Common myeloid progenitor, CD34-positive (primary cell): ENCODE results near the gene TNFAIP8L3.

ENCODE experiments used
- CTCF ChIA-PET: fragments of 350-600 bp; sonication (Branson Sonifier 250); formaldehyde crosslinking; loops from one replicate; lab custom pipeline; 2021; ENCODE audit warnings: antibody characterized with exemption; lab: Charles Lee
- POLR2A ChIA-PET: fragments of 350-600 bp; sonication (Branson Sonifier 250); formaldehyde crosslinking; loops from one replicate; lab custom pipeline; 2021; ENCODE audit warnings: antibody characterized with exemption; lab: Charles Lee
- DNase-seq, 3 donors: peaks; one replicate each; pipeline versions ENCODE4 v3.0.0 to v3.0.0-alpha.2; 2013
- H3K27ac ChIP-seq, 2 experiments: 1 replicate in 1 of 2; 2 replicates in 1 of 2; pipeline ENCODE4 v1.7.0; 2013; ENCODE audit warnings: inconsistent platforms in 2 of 2, low read length in 2 of 2, mild to moderate bottlenecking in 2 of 2, low read depth in 1 of 2, moderate library complexity in 1 of 2; ENCODE audit not compliant: severe bottlenecking in 2 of 2, insufficient read depth in 1 of 2, poor library complexity in 1 of 2
- H3K27me3 ChIP-seq, 5 experiments: replicated peaks in 2 of 5; 1 replicate in 3 of 5; 2 replicates in 2 of 5; pipeline versions ENCODE4 v1.6.1 to v1.7.0; 2013; ENCODE audit warnings: low read length in 4 of 5, mild to moderate bottlenecking in 2 of 5, moderate library complexity in 2 of 5, inconsistent platforms in 1 of 5; ENCODE audit not compliant: insufficient read depth in 5 of 5, control insufficient read depth in 4 of 5
- H3K36me3 ChIP-seq, 4 experiments: 1 replicate in 2 of 4; 2 replicates in 2 of 4; pipeline versions ENCODE4 v1.6.1 to v1.7.0; 2013; ENCODE audit warnings: low read length in 3 of 4, control low read depth in 1 of 4, mild to moderate bottlenecking in 1 of 4; ENCODE audit not compliant: control insufficient read depth in 4 of 4, insufficient read depth in 4 of 4
- H3K4me1 ChIP-seq, 4 experiments: 1 replicate in 3 of 4; 2 replicates in 1 of 4; pipeline versions ENCODE4 v1.6.1 to v1.7.1; 2013; ENCODE audit warnings: low read length in 3 of 4, mild to moderate bottlenecking in 3 of 4, control low read depth in 1 of 4, inconsistent platforms in 1 of 4, moderate library complexity in 1 of 4; ENCODE audit not compliant: control insufficient read depth in 4 of 4, insufficient read depth in 4 of 4; ENCODE audit errors: control extremely low read depth in 1 of 4
- H3K4me3 ChIP-seq, 7 experiments: 1 replicate in 4 of 7; 2 replicates in 3 of 7; pipeline versions ENCODE4 v1.5.1 to v1.7.0; 2013; ENCODE audit warnings: mild to moderate bottlenecking in 7 of 7, low read length in 6 of 7, moderate library complexity in 6 of 7, inconsistent platforms in 2 of 7, low read depth in 2 of 7, control low read depth in 1 of 7; ENCODE audit not compliant: insufficient read depth in 4 of 7, control insufficient read depth in 1 of 7; ENCODE audit errors: extremely low read depth in 1 of 7
- H3K9me3 ChIP-seq, 5 experiments: 1 replicate in 4 of 5; 2 replicates in 1 of 5; pipeline versions ENCODE4 v1.6.1 to v1.7.1; 2013; ENCODE audit warnings: low read length in 4 of 5, mild to moderate bottlenecking in 2 of 5, inconsistent platforms in 1 of 5, low read depth in 1 of 5, moderate library complexity in 1 of 5; ENCODE audit not compliant: control insufficient read depth in 4 of 5, insufficient read depth in 2 of 5; ENCODE audit errors: control extremely low read depth in 1 of 5
- WGBS: methylation state at CpG from one replicate; pipeline ENCODE4 v1.1.5; 2013; ENCODE audit not compliant: insufficient coverage; 5-methylcytosine and 5-hydroxymethylcytosine counted together

Gene TNFAIP8L3

GRCh38 chr15:51065261-51065660 is 29.4 kb downstream of the TNFAIP8L3 start:
- no peak for DNase-seq
- Histone ChIP-seq H3K4me3 (no peak overlapping the region), H3K27me3 (peaks cover 0 to 4% (median 0%) of the 10 kb centered on the region in 5 experiments), H3K36me3 (no peaks in the 10 kb centered on the region), H3K27ac (no peak overlapping the region), H3K9me3 (peaks cover 0 to 2% (median 0%) of the 10 kb centered on the region in 5 experiments), H3K4me1 (no peaks in the 10 kb centered on the region)
- ChIA-PET POLR2A (no interaction called here), CTCF (interaction anchor here (0.6 to 0.9 kb wide), 2 partner anchors 18 to 374 kb away, joined by 3 read pairs; no protein-coding TSS in a partner anchor)

GRCh38 chr15:51062736-51063135 is 32.0 kb downstream of the TNFAIP8L3 start:
- Histone ChIP-seq H3K9me3 (peaks cover 0 to 2% (median 0%) of the 10 kb centered on the region in 5 experiments), H3K4me1 (no peaks in the 10 kb centered on the region), H3K36me3 (no peaks in the 10 kb centered on the region), H3K27ac (no peak overlapping the region), H3K4me3 (no peak overlapping the region), H3K27me3 (peaks cover 0 to 7% (median 0%) of the 10 kb centered on the region in 5 experiments)
- CTCF ChIA-PET = no interaction called here
- WGBS = 78% methylated on average over 1 of the region's 1 CpG
- POLR2A ChIA-PET = no interaction called here
- DNase-seq = no peak

- no peaks in the 10 kb centered on the region for H3K4me1 ChIP-seq
- ChIA-PET CTCF (interaction anchor here (1.3 kb wide), 1 partner anchor 11 kb away, joined by 3 read pairs; no protein-coding TSS in a partner anchor), POLR2A (no interaction called here)
- H3K4me3 ChIP-seq = no peak overlapping the region
- no peaks in the 10 kb centered on the region for H3K36me3 ChIP-seq
- DNase-seq = no peak
- H3K27ac ChIP-seq = no peak overlapping the region
- WGBS = 100% methylated on average over 2 of the region's 3 CpGs
- peaks cover 0 to 7% (median 0%) of the 10 kb centered on the region in 5 experiments for H3K27me3 ChIP-seq
- H3K9me3 ChIP-seq = no peaks in the 10 kb centered on the region
These were observed 34.6 kb downstream of the TNFAIP8L3 start for GRCh38 chr15:51060030-51060673.

- no peak overlapping the region for H3K4me3 ChIP-seq
- 100% methylated on average over 1 of the region's 1 CpG for WGBS
- no peaks in the 10 kb centered on the region for H3K4me1 ChIP-seq
- CTCF ChIA-PET = no interaction called here
- H3K36me3 ChIP-seq = no peaks in the 10 kb centered on the region
- H3K9me3 ChIP-seq = no peaks in the 10 kb centered on the region
- DNase-seq = no peak
- H3K27me3 ChIP-seq = peaks cover 0 to 5% (median 0%) of the 10 kb centered on the region in 5 experiments
- no peak overlapping the region for H3K27ac ChIP-seq
- POLR2A ChIA-PET = no interaction called here
These were observed 40.2 kb downstream of the TNFAIP8L3 start for GRCh38 chr15:51054535-51054934.

- peaks cover 0 to 3% (median 0%) of the 10 kb centered on the region in 4 experiments for H3K4me1 ChIP-seq
- DNase-seq = no peak
- POLR2A ChIA-PET = no interaction called here
- H3K27ac ChIP-seq = no peak overlapping the region
- no peaks in the 10 kb centered on the region for H3K9me3 ChIP-seq
- H3K27me3 ChIP-seq = peaks cover 0 to 4% (median 0%) of the 10 kb centered on the region in 5 experiments
- 100% methylated on average over 1 of the region's 1 CpG for WGBS
- no peaks in the 10 kb centered on the region for H3K36me3 ChIP-seq
- no peak overlapping the region for H3K4me3 ChIP-seq
- CTCF ChIA-PET = no interaction called here
These were observed 41.1 kb downstream of the TNFAIP8L3 start for GRCh38 chr15:51053571-51053970.

- Histone ChIP-seq H3K4me1 (peaks cover 0 to 15% (median 0%) of the 10 kb centered on the region in 4 experiments), H3K27me3 (peaks cover 0 to 3% (median 0%) of the 10 kb centered on the region in 5 experiments), H3K9me3 (no peaks in the 10 kb centered on the region), H3K36me3 (no peaks in the 10 kb centered on the region), H3K4me3 (no peak overlapping the region), H3K27ac (no peak overlapping the region)
- WGBS = 93% methylated on average over 3 of the region's 3 CpGs
- DNase-seq = no peak
- ChIA-PET POLR2A (no interaction called here), CTCF (no interaction called here)
These were observed 42.9 kb downstream of the TNFAIP8L3 start for GRCh38 chr15:51051776-51052175.

GRCh38 chr15:51049081-51049480 is 45.6 kb downstream of the TNFAIP8L3 start:
- H3K4me3 ChIP-seq = no peak overlapping the region
- no peak for DNase-seq
- WGBS = 100% methylated on average over 2 of the region's 2 CpGs
- no peaks in the 10 kb centered on the region for H3K9me3 ChIP-seq
- ChIA-PET CTCF (interaction anchor here (0.9 kb wide), 1 partner anchor 10 kb away, joined by 3 read pairs; no protein-coding TSS in a partner anchor), POLR2A (no interaction called here)
- H3K36me3 ChIP-seq = no peaks in the 10 kb centered on the region
- H3K4me1 ChIP-seq = peaks cover 0 to 15% (median 0%) of the 10 kb centered on the region in 4 experiments
- H3K27me3 ChIP-seq = no peaks in the 10 kb centered on the region
- no peak overlapping the region for H3K27ac ChIP-seq
